Neural progenitor cell (in vitro differentiated cells): Measurements from ENCODE around the gene MROH2A.

Source experiments
- CTCF ChIP-seq: fragments of 200-600 bp; sonication (generic); IDR thresholded peaks from 2 replicates; pipeline ENCODE4 v1.5.1; 2017; ENCODE audit warnings: antibody characterized with exemption, mild to moderate bottlenecking
- EZH2 ChIP-seq: fragments of 200-600 bp; sonication (generic); IDR thresholded peaks from 2 replicates; pipeline ENCODE4 v1.6.1; 2017; ENCODE audit warnings: antibody characterized with exemption, mild to moderate bottlenecking, moderate library complexity
- EZH2phosphoT487 ChIP-seq: fragments of 200-600 bp; sonication (generic); IDR thresholded peaks from 2 replicates; pipeline ENCODE4 v1.6.1; 2017; ENCODE audit warnings: antibody characterized with exemption

- TF ChIP-seq CTCF (no peak), EZH2 (no peak), EZH2phosphoT487 (no peak)
Observed at GRCh38 chr2:233867993-233868532, 89.9 kb downstream of the MROH2A start, which contains the start of gene MSL3B.
